Duodenal mucosa (tissue), 2 donors: ENCODE data around the gene SPI1.

Experiments
- H3K27ac ChIP-seq: one replicate; pipeline ENCODE4 v1.7.0; 2013; ENCODE audit warnings: low read depth, low read length
- H3K27me3 ChIP-seq, 2 donors: one replicate each; pipeline ENCODE4 v1.7.0; 2013; ENCODE audit warnings: low read length in 2 of 2, control low read depth in 1 of 2; ENCODE audit not compliant: insufficient read depth in 2 of 2, control insufficient read depth in 1 of 2
- H3K36me3 ChIP-seq, 2 donors: one replicate each; pipeline ENCODE4 v1.7.0; 2013; ENCODE audit warnings: low read length in 2 of 2, control low read depth in 1 of 2; ENCODE audit not compliant: insufficient read depth in 2 of 2, control insufficient read depth in 1 of 2
- H3K4me1 ChIP-seq, 2 donors: one replicate each; pipeline ENCODE4 v1.7.0; 2013; ENCODE audit warnings: low read length in 2 of 2, control low read depth in 1 of 2; ENCODE audit not compliant: insufficient read depth in 2 of 2, control insufficient read depth in 1 of 2
- H3K4me3 ChIP-seq, 2 donors: one replicate each; pipeline ENCODE4 v1.7.0; 2013; ENCODE audit warnings: low read length in 2 of 2, low read depth in 1 of 2
- H3K9ac ChIP-seq, 2 donors: one replicate each; pipeline ENCODE4 v1.7.0; 2013; ENCODE audit warnings: low read length in 2 of 2, low read depth in 1 of 2
- H3K9me3 ChIP-seq, 2 donors: one replicate each; pipeline ENCODE4 v1.7.0; 2013; ENCODE audit warnings: low read length in 2 of 2, control low read depth in 1 of 2; ENCODE audit not compliant: control insufficient read depth in 1 of 2

The SPI1 gene

DNA sequence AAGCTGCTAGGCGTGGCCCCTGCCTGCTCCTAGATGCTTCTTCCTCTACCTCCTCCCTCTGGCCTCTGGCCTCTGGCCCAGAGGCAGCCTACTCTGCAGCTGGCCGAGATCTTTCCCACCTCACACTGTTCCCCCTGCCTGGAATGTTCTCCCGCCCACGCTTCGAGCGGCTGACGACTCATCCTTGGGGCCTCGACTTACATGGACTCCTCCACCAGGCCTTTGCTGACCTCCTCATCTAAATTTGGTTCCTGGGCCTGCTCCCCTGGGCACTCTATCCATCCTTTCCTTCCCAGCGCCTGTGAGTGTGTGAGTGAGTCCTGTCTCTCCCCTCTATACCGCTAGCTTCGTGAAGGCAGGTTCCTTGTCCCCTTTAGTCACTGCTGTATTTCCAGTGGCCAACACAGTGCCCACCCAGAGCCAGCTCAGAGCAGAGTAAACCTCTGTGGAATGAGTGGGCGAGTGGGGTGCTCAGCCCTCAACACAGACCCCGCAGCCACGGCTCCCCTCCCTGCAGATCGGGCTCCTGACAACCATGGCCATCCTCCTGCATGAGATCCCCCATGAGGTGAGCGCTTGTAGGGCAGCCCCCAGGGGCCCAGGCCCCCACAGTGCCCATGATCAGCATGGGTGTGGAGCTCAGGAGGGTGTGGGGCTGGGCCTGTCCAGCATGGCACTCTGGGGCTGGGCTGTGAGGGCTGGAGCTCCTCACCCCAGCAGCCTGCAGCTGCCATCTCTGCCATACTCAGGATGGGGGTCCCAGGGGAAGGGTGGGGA lies 35.7 kb upstream of the SPI1 start:
- H3K9ac ChIP-seq, result no peak overlapping the region
- H3K4me1 ChIP-seq, result peaks cover 14 to 15% of the 10 kb centered on the region in 2 donors
- no peaks in the 10 kb centered on the region for H3K27me3 ChIP-seq
- H3K27ac ChIP-seq, result no peak overlapping the region
- no peak overlapping the region for H3K4me3 ChIP-seq
- H3K36me3 ChIP-seq, result peaks cover 9 to 42% of the 10 kb centered on the region in 2 donors
- H3K9me3 ChIP-seq, result no peaks in the 10 kb centered on the region

DNA sequence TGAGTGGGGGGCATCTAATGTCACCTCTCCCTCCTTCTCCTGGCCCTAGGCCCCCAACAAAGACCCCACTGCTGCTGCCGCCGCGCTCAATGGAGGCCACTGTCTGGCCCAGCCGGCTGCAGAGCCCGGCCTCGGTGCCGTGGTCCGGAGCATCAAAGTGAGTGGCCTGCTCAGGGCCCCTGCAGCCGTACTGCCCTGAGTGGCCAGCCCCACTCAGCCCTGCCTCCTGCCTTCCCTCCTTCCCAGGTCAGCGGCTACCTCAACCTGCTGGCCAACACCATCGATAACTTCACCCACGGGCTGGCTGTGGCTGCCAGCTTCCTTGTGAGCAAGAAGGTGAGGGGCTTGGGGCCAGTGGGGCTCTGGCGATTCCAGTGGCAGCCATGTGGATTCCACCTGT lies 35.0 kb upstream of the SPI1 start:
- H3K9me3 ChIP-seq, result no peaks in the 10 kb centered on the region
- no peaks in the 10 kb centered on the region for H3K27me3 ChIP-seq
- H3K4me1 ChIP-seq, result peaks cover 18 to 19% of the 10 kb centered on the region in 2 donors
- H3K27ac ChIP-seq, result no peak overlapping the region
- no peak overlapping the region for H3K4me3 ChIP-seq
- no peak overlapping the region for H3K9ac ChIP-seq
- peaks cover 2 to 34% of the 10 kb centered on the region in 2 donors for H3K36me3 ChIP-seq

DNA sequence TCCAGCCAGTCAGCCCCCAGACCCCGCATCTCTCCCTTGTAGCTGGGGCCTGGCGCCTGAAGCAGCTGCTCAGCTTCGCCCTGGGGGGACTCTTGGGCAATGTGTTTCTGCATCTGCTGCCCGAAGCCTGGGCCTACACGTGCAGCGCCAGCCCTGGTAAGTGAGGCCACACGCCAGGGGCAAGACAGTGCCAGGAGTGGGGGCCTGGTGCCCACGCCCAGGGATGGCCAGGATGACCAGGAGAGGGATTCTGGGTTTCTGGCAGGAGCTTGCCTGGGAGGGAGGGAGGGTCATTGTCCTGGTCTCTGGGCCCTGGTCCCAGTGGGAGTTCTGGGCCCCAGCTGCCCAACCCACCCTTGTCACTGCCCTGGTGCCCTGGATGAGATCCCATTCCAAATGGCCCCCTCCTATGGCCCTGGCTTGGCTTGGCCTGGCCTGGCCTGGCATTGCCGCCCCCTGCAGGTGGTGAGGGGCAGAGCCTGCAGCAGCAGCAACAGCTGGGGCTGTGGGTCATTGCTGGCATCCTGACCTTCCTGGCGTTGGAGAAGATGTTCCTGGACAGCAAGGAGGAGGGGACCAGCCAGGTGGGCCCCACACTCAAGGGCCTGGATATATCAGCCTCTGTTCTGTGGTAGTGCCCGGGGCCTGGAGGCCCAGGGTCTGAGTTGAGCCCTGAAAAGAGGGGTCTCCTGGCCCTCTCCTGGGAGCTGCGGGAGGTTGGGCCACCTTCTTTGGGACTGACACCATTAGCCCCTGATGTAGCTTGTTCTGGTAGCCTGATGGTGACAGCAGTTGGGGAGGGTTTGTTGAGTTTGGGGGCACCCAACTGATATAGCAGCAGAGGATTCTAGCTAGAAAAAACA lies 33.8 kb upstream of the SPI1 start:
- H3K9me3 ChIP-seq, result no peaks in the 10 kb centered on the region
- H3K27me3 ChIP-seq, result no peaks in the 10 kb centered on the region
- H3K4me1 ChIP-seq, result peaks cover 25 to 27% of the 10 kb centered on the region in 2 donors
- no peak overlapping the region for H3K9ac ChIP-seq
- no peak overlapping the region for H3K27ac ChIP-seq
- no peak overlapping the region for H3K4me3 ChIP-seq
- H3K36me3 ChIP-seq, result peaks cover 0 to 24% of the 10 kb centered on the region in 2 donors

DNA sequence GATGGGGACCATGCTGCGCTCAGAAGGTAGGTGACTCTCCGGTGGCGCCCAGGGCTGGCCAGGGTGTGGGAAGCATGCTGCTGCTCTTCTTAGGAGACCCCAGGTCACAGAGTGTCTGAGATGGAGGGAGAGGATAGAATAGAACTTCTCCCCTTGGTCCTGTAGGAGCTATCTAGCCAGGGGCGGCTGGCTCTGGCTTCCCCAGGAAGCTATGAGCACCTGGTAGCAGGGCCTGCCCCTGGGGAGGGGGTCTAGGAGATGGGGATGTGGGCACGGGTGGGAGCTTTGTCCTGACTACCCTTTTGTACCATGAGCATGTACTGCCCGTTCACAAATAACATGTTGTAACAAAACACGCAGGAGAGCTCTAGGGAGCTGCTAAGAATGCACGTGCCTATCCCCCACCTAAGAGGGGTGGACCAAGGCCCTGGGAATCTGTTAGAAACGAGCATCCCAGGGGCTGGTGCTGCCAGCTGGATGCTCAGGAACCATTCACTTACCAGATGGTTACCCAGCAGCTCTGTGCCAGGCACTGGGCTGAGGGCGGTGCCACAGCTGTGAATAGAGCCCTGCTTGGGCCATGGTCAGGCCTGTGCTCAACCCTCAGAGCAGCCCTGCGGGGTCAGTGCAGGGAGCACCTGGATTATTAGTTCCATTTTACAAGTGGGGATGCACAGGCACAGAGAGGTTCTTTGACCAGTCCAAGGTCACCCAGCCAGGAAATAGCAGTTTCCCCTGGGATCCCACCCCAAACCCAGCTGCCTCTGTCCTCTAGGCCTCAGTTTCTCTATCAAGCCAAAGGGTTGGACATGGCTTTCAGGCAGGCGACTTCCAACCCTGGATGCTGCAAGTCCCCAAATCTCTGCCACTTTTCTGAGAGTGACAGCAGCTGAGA lies 32.3 kb upstream of the SPI1 start:
- H3K27me3 ChIP-seq, result no peaks in the 10 kb centered on the region
- peaks cover 24 to 26% of the 10 kb centered on the region in 2 donors for H3K4me1 ChIP-seq
- no peak overlapping the region for H3K27ac ChIP-seq
- peaks cover 0 to 24% of the 10 kb centered on the region in 2 donors for H3K36me3 ChIP-seq
- no peak overlapping the region for H3K9ac ChIP-seq
- no peaks in the 10 kb centered on the region for H3K9me3 ChIP-seq
- H3K4me3 ChIP-seq, result no peak overlapping the region

DNA sequence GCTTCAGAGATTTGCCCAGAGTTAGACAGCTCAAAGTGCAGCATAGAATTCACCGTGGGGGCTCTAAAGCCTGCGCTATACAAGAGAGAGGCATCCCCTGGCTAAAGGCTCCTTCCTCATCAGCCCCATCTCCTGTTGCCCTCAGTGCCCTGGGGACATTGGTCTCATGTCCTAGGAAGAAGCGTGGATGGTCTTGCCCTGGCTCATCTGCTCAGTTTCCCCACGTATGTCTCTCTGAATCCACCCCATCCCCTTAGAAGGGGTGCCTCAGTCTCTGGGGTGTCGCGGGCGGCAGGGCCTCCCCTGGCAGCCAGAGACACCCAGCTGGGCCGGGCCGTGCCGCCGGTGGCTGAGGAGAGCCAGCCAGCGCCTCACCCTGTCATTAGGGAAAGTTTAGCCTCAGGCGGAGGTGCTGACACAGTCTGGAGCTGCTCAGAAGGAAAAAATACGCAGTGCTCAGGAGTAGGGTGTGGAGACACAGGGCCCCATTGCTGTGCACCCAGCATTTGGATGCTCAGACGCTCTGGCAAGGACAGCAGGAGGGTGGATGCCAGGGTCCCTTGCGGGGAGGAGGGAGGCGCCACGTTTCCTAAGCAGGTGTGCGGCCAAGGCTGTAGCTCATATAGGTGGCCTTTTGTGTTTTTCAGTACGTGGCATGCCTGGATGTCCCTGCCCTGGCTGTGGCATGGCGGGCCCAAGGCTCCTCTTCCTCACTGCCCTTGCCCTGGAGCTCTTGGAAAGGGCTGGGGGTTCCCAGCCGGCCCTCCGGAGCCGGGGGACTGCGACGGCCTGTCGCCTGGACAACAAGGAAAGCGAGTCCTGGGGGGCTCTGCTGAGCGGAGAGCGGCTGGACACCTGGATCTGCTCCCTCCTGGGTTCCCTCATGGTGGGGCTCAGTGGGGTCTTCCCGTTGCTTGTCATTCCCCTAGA lies 31.4 kb upstream of the SPI1 start:
- peak overlapping the region; percentile 81 to 84 for H3K4me3 ChIP-seq
- H3K9me3 ChIP-seq, result no peaks in the 10 kb centered on the region

DNA sequence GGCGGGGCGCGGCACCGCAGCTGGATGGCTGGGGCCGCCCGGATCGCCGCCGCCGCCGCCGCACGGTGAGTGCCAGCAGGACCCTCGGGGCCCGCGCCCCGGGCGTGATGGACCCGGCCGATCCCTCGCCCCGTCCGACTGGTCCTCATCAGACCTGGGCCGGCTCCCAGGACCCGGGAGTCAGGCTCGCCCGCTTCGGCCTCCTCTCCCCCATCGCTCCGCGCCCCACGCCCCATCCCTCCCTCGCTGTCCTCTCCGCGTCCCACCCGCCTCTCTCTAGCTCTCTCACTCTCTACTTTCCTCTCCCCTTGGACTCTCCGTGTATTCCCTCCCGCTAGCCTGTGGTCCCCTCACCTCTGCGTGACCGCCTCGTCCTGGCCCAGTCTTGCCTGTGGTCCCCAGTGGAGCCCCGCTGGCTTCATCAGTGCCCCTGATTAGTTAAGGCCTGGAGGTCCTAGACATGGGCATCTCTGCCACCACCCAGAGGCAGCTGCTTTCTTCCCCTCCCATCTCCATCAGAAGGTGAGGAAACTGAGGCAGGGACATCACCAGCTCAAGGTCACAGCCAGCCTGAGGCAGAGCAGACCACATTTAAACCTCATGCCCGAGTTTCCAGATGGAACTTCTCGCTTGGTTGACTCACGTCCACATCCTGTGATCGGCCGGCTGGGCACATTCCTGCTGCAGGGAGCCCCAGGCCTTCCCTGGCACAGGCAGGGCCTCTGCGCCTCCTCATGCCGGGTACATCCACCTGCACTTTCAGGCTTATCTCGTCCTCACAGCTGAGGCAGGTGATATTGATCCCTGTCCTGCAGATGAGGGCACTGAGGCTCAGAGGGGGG lies 30.5 kb upstream of the SPI1 start:
- Histone ChIP-seq H3K9ac (peak overlapping the region; percentile 80 to 89), H3K27ac (peak overlapping the region; percentile 83), H3K27me3 (no peaks in the 10 kb centered on the region), H3K36me3 (peaks cover 0 to 10% of the 10 kb centered on the region in 2 donors), H3K4me3 (peak overlapping the region; percentile 81 to 84), H3K9me3 (no peaks in the 10 kb centered on the region), H3K4me1 (peaks cover 24% of the 10 kb centered on the region in 2 donors)

More for the DNA sequence above, 31.4 kb upstream of the SPI1 start:
- H3K36me3 ChIP-seq, result peaks cover 0 to 17% of the 10 kb centered on the region in 2 donors
- peaks cover 24% of the 10 kb centered on the region in 2 donors for H3K4me1 ChIP-seq
- H3K9ac ChIP-seq, result peak overlapping the region; percentile 80 to 89
- H3K27ac ChIP-seq, result peak overlapping the region; percentile 83
- no peaks in the 10 kb centered on the region for H3K27me3 ChIP-seq

DNA sequence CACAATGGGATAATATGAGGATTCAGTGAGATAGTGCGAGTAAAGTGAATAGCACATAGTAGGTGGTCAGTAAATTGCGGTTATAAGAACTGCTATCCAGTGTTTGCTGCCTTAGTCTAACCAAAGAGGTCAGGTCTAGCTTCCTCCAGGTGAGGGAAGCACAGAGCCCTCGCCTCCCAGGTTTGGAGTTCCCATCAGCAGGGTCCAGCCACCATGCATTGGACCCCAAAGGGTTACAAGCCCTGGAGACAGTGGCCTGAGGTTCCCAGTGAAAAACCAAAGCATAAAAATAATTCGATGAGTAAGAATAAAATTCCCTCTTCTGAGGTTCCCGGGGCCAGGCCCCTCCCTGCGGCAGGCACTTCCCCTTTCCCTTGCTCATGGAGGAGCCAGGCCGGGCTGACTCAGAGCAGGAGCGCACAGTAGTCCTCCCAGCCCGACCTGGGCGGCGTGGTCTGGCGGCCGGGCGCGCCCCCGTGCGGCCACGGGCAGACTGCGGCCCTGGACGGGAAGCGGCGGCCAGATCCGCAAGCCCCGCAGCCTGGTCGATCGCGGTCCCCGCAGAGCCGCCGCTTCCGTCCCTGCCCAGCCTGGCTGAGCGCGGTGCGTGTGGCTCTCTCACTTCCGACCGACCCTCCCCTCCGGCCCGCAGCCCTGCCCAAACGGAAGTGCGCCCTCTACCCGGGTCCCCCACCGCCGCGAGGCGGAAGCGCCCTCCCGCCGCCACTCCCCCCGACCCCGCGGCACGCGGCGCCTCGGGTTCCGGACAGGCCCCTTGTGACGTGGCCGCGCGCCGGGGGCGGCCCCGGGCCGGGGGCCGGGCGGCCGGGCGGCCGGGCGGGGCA lies 29.6 kb upstream of the SPI1 start, which contains the start of gene SLC39A13:
SLC39A13 (plus strand) TSS at position 845 of the 845 bp plus-strand sequence. CDS start 1,505 bp downstream, outside the sequence.
- Histone ChIP-seq H3K36me3 (peaks cover 0 to 4% of the 10 kb centered on the region in 2 donors), H3K4me1 (peaks cover 24% of the 10 kb centered on the region in 2 donors), H3K9me3 (no peaks in the 10 kb centered on the region), H3K9ac (peak within 1 kb of the TSS; percentile 80 to 90), H3K27me3 (no peaks in the 10 kb centered on the region), H3K4me3 (peak within 1 kb of the TSS; percentile 86 to 87), H3K27ac (peak within 1 kb of the TSS; percentile 95)
